GM21576 (cell line): Measurements from ENCODE around the gene MINAR1.

Experiments
- ATAC-seq: cut with Tn5 transposase; IDR thresholded peaks from one replicate; pipeline ENCODE4 v1.9.1; 2021; ENCODE audit warnings: mild to moderate bottlenecking, moderate library complexity; ENCODE audit not compliant: unreplicated experiment

Gene MINAR1

GRCh38 chr15:79463043-79463780, 31.1 kb downstream of the MINAR1 start:
- no peak for ATAC-seq

DNA sequence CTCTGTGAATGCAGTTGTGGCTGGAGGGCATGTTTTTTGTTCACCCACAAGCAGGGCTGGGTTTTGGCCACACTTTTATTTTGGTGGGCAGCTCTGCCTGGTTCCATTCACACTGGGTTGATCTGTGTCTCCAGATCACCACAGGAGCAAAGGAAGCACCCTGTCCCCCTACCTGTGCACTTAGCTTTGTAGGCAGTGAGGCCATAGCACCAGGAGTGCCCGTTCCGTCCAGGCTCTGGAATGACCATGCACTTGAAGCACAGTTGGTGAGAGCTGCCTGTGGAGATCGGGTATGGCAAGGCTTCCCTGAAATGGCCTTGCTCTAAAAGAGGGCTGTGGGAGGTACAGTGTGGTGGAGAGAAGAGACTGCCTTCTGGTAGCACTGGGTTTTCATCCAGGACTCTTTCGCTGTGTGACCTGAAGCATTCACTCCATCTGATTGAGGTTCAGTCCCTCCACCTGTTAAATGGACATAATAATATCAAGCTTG, 31.7 kb downstream of the MINAR1 start:
- ATAC-seq = no peak

GRCh38 chr15:79466488-79466887, 34.4 kb downstream of the MINAR1 start:
- ATAC-seq = no peak

- no peak for ATAC-seq
Observed at GRCh38 chr15:79467865-79468586, 35.9 kb downstream of the MINAR1 start.

GRCh38 chr15:79472446-79472845, 40.3 kb downstream of the MINAR1 start:
- ATAC-seq = no peak

DNA sequence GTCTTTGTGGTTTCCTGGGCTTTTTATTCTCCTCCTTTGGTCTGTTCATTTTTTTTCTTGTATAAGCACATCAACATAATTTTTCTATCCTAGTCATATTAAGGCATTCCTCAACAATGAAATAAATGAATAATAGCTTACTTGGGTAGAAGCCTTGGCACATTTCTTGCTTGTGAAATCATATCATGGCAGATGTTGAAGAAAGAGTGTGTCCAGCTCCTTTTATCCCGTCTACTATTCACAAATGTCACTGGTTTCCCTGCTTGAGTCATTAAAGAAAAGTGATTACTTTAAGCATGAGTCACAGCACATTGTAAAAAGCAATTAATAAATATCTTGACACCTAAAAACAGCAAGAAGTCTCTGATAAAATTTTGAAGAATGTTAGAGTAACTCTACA, 42.1 kb downstream of the MINAR1 start:
- ATAC-seq = no peak

GRCh38 chr15:79475306-79475705, 43.2 kb downstream of the MINAR1 start:
- ATAC-seq = no peak

DNA sequence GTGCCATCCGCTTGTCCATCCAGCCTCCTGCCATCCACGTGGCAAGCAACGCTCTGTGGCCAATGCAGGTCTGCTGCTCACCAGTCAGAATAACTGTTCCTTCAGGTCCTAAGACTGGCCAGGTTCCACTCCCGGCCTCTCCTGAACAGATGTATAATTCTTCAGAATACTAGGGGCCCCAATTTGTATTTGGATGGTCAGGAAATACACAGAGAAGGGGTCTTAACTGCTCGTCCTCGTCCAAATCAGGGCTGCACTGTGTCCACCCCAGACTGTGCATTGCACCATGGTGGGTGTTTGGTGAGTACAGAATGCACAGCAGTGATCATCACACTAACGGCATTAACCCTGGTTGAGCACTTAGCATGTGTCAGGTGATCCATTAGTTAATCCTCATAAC, 46.0 kb downstream of the MINAR1 start:
- no peak for ATAC-seq

GRCh38 chr15:79479616-79480015, 47.5 kb downstream of the MINAR1 start:
- no peak for ATAC-seq

GRCh38 chr15:79481793-79482192, 49.7 kb downstream of the MINAR1 start:
- ATAC-seq = no peak
